Bronchial smooth muscle cell (primary cell): Measurements from ENCODE around the gene CSTF2. TPM values are rescaled to one million over a fixed set of nuclear protein-coding genes. Genes with fewer than 3 reads are reported as not detected.

Source experiments
- total RNA-seq: library from RNA; depleted of rRNA; stranded (reverse); fragments of >200 nt; gene quantifications from 2 replicates; pipeline ENCODE4 v1.2.1, GENCODE V29; 2014

The CSTF2 gene, protein sequence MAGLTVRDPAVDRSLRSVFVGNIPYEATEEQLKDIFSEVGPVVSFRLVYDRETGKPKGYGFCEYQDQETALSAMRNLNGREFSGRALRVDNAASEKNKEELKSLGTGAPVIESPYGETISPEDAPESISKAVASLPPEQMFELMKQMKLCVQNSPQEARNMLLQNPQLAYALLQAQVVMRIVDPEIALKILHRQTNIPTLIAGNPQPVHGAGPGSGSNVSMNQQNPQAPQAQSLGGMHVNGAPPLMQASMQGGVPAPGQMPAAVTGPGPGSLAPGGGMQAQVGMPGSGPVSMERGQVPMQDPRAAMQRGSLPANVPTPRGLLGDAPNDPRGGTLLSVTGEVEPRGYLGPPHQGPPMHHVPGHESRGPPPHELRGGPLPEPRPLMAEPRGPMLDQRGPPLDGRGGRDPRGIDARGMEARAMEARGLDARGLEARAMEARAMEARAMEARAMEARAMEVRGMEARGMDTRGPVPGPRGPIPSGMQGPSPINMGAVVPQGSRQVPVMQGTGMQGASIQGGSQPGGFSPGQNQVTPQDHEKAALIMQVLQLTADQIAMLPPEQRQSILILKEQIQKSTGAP
- total RNA-seq = 8.7 and 9.4 TPM in 2 replicates

DNA sequence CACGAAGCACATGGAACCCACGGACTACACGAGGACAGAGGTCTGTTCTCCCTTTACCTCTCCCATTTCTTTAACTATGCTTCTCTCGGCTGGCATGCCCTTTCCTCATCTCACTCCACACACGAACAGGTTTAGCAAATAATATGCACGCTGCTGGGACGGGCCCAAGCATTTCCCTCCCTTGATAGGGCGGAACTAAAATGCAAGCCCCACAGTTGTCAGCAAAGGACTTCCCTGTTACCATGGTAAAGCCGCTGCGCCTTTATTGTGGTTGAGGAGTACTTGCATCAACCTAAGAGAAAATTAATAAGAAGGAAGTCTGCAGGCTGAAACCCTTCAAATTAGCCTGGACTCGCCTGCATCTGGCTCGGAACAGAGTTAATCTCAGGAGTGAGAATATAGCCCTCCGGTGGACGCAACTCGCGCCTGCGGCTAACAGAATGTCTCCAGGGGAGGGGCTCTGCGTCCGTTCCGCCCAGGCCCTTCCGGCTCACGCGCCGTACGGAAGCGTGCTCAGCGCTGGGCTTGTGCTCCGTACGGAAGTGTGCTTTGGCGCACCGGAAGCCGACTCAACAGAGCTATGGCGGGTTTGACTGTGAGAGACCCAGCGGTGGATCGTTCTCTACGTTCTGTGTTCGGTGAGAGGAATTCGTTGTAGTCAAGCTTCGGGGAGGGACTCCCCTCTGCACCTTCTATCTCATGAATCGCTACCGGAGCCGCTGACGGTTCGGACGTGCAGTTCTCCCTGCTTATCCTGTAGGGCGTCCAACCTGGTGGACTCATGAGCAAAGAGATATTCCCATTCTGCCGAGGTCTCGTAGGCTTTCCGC, at the start of gene CSTF2:
TSS of gene CSTF2 (plus strand) at position 555 of the 830 bp plus-strand sequence. CDS start at position 581, 26 bp downstream.

GRCh38 chrX:100874325-100874724, 54.1 kb downstream of the CSTF2 start, which contains the start of gene NOX1:
Gene NOX1, minus strand, starts transcription at chrX:100874359. Its CDS starts 220 bp downstream, at chrX:100874139.

Other genes starting within 250 kb of the CSTF2 start
- gene TNMD, start 235.5 kb upstream of the CSTF2 start, total RNA-seq = not detected in 2 replicates
- gene TSPAN6, start 183.6 kb upstream of the CSTF2 start, total RNA-seq = 31.8 and 31.9 TPM in 2 replicates
- gene SRPX2, start 176.2 kb upstream of the CSTF2 start, total RNA-seq = 26.0 and 36.9 TPM in 2 replicates
- gene SYTL4, start 88.3 kb upstream of the CSTF2 start, total RNA-seq = 2.5 and 14.3 TPM in 2 replicates
- gene NOX1, start 54.0 kb downstream of the CSTF2 start, total RNA-seq = 0.17 TPM in 1 of 2 replicates, not detected in the other
- 0.16 TPM in 1 of 2 replicates, not detected in the other for gene XKRX, start 108.5 kb downstream of the CSTF2 start, total RNA-seq
- gene ARL13A, start 149.3 kb downstream of the CSTF2 start, total RNA-seq = not detected in 2 replicates
- 10.0 and 12.8 TPM in 2 replicates for gene TRMT2B, start 231.7 kb downstream of the CSTF2 start, total RNA-seq